Neural cell (in vitro differentiated cells): Measurements from ENCODE around the gene RAB1B. TPM values are rescaled to one million over a fixed set of nuclear protein-coding genes. Genes with fewer than 3 reads are reported as not detected.
"Not testable (repeated sequence)": the region's sequence is repeated elsewhere in the genome, so short reads cannot be mapped to it uniquely, and the experiment has no call there.

Source experiments
- H2AFZ ChIP-seq: fragments of 200-600, 300-800 bp; sonication (generic), shearing (Covaris generic); 2 replicates; pipeline ENCODE4 v1.6.0; 2014; ENCODE audit warnings: low read depth, mild to moderate bottlenecking, antibody characterized with exemption, low read length, moderate library complexity
- H3F3A ChIP-seq: fragments of 200-600 bp; shearing (Covaris generic); 2 replicates; pipeline ENCODE4 v1.6.1; 2016; ENCODE audit warnings: mild to moderate bottlenecking, moderate library complexity, mixed read lengths, antibody characterized with exemption, low read length; ENCODE audit not compliant: insufficient read depth, poor library complexity, severe bottlenecking
- H3K27ac ChIP-seq: fragments of 200-600, 300-800 bp; sonication (generic), shearing (Covaris generic); 2 replicates; pipeline ENCODE4 v1.5.1; 2014; ENCODE audit warnings: mild to moderate bottlenecking, low read length, moderate library complexity
- H3K27me3 ChIP-seq: fragments of 300-800, 200-600 bp; sonication (generic), shearing (Covaris generic); 2 replicates; pipeline ENCODE4 v1.6.0; 2014; ENCODE audit warnings: mild to moderate bottlenecking, low read depth, low read length, moderate library complexity; ENCODE audit not compliant: insufficient read depth
- H3K36me3 ChIP-seq: fragments of 300-800, 200-600 bp; sonication (generic), shearing (Covaris generic); 2 replicates; pipeline ENCODE4 v1.5.1; 2014; ENCODE audit warnings: mild to moderate bottlenecking, antibody characterized with exemption, low read length, moderate library complexity; ENCODE audit not compliant: insufficient read depth
- H3K4me2 ChIP-seq: fragments of 300-800, 200-600 bp; sonication (generic), shearing (Covaris generic); 2 replicates; pipeline ENCODE4 v1.6.0; 2014; ENCODE audit warnings: mild to moderate bottlenecking, low read length
- H3K4me3 ChIP-seq: fragments of 300-800, 200-600 bp; sonication (generic), shearing (Covaris generic); 2 replicates; pipeline ENCODE4 v1.5.1; 2014; ENCODE audit warnings: mild to moderate bottlenecking, low read length, moderate library complexity
- H3K79me2 ChIP-seq: fragments of 200-600 bp; shearing (Covaris generic); replicated peaks from 2 replicates; pipeline ENCODE4 v1.6.0; 2014; ENCODE audit warnings: mild to moderate bottlenecking, low read length, moderate library complexity; ENCODE audit not compliant: insufficient read depth
- H3K9ac ChIP-seq: fragments of 300-800, 200-600 bp; sonication (generic), shearing (Covaris generic); 2 replicates; pipeline ENCODE4 v1.6.1; 2016; ENCODE audit warnings: mild to moderate bottlenecking, low read length, mixed read lengths
- H3K9me2 ChIP-seq: fragments of 200-600 bp; shearing (Covaris generic); 2 replicates; pipeline ENCODE4 v1.6.1; 2016; ENCODE audit warnings: mild to moderate bottlenecking, low read length, mixed read lengths; ENCODE audit not compliant: insufficient read depth
- H3K9me3 ChIP-seq: fragments of 200-600, 300-800 bp; sonication (generic), shearing (Covaris generic); 2 replicates; pipeline ENCODE4 v1.6.1; 2016; ENCODE audit warnings: mild to moderate bottlenecking, mixed run types, low read length, moderate library complexity, mixed read lengths
- H4K20me1 ChIP-seq: fragments of 200-600 bp; shearing (Covaris generic); 2 replicates; pipeline ENCODE4 v1.6.1; 2016; ENCODE audit warnings: mild to moderate bottlenecking, mixed run types; ENCODE audit not compliant: insufficient read depth
- CTCF ChIP-seq: fragments of 450-650 bp; IDR thresholded peaks from 2 replicates; pipeline ENCODE4 v1.5.1; 2014; ENCODE audit warnings: antibody characterized with exemption, mild to moderate bottlenecking, moderate library complexity; ENCODE audit not compliant: poor library complexity, severe bottlenecking
- EP300 ChIP-seq: fragments of 450-650 bp; conservative IDR thresholded peaks from 2 replicates; pipeline ENCODE4 v1.6.1; 2014; ENCODE audit warnings: antibody characterized with exemption, mild to moderate bottlenecking, moderate library complexity; ENCODE audit not compliant: poor library complexity, severe bottlenecking
- EZH2 ChIP-seq: fragments of 200-600, 300-800 bp; shearing (Covaris generic), sonication (generic); IDR thresholded peaks from 2 replicates; pipeline ENCODE4 v1.6.1; 2014; ENCODE audit warnings: antibody characterized with exemption, low read length, borderline replicate concordance, mild to moderate bottlenecking; ENCODE audit not compliant: insufficient read depth, poor library complexity, severe bottlenecking
- MXI1 ChIP-seq: fragments of 450-650 bp; conservative IDR thresholded peaks from 2 replicates; pipeline ENCODE4 v1.6.1; 2014; ENCODE audit warnings: antibody characterized with exemption, mild to moderate bottlenecking; ENCODE audit not compliant: poor library complexity, severe bottlenecking
- POLR2AphosphoS5 ChIP-seq: IDR thresholded peaks from 2 replicates; pipeline ENCODE4 v1.6.1; 2012
- RAD21 ChIP-seq: fragments of 450-650 bp; conservative IDR thresholded peaks from 2 replicates; pipeline ENCODE4 v1.6.1; 2014; ENCODE audit warnings: antibody characterized with exemption, mild to moderate bottlenecking, moderate library complexity
- REST ChIP-seq: IDR thresholded peaks from 2 replicates; pipeline ENCODE4 v1.6.1; 2012; ENCODE audit warnings: borderline replicate concordance
- SMC3 ChIP-seq: fragments of 450-650 bp; conservative IDR thresholded peaks from 2 replicates; pipeline ENCODE4 v1.6.1; 2014; ENCODE audit warnings: antibody characterized with exemption, mild to moderate bottlenecking, moderate library complexity; ENCODE audit not compliant: poor library complexity
- TAF1 ChIP-seq: IDR thresholded peaks from 2 replicates; pipeline ENCODE4 v1.6.1; 2012; ENCODE audit warnings: low read depth
- polyA plus RNA-seq: library from polyadenylated mRNA; depleted of rRNA; stranded (reverse); fragments of >200 nt; gene quantifications from 2 replicates; pipeline ENCODE4 v1.2.3, GENCODE V29; 2014

RAB1B gene
- polyA plus RNA-seq, 1 donor from 2014 or later: 27.2 TPM

GRCh38 chr11:66248903-66249302, 19.5 kb upstream of the RAB1B start:
- Histone ChIP-seq H3K4me2 (no peak overlapping the region), H3K79me2 (no peaks in the 10 kb centered on the region), H3K27ac (no peak overlapping the region), H2AFZ (no peak overlapping the region), H3K27me3 (no peaks in the 10 kb centered on the region), H3K36me3 (no peaks in the 10 kb centered on the region), H3K9ac (no peak overlapping the region), H3K9me3 (no peaks in the 10 kb centered on the region), H4K20me1 (no peaks in the 10 kb centered on the region), H3F3A (no peaks in the 10 kb centered on the region), H3K9me2 (no peaks in the 10 kb centered on the region), H3K4me3 (no peak overlapping the region)
- no peak for TF ChIP-seq EP300
- no peak for TF ChIP-seq MXI1
- no peak for TF ChIP-seq CTCF
- TF ChIP-seq POLR2AphosphoS5: no peak
- TF ChIP-seq RAD21: no peak
- TF ChIP-seq EZH2: no peak

GRCh38 chr11:66251809-66252208, 16.6 kb upstream of the RAB1B start:
- Histone ChIP-seq H4K20me1 (no peaks in the 10 kb centered on the region), H3K9me2 (no peaks in the 10 kb centered on the region), H3K9ac (no peak overlapping the region), H3K79me2 (no peaks in the 10 kb centered on the region), H3K4me2 (no peak overlapping the region), H3F3A (no peaks in the 10 kb centered on the region), H2AFZ (no peak overlapping the region), H3K36me3 (no peaks in the 10 kb centered on the region), H3K4me3 (no peak overlapping the region), H3K27me3 (no peaks in the 10 kb centered on the region), H3K9me3 (no peaks in the 10 kb centered on the region), H3K27ac (no peak overlapping the region)
- TF ChIP-seq POLR2AphosphoS5 (no peak), EP300 (no peak), TAF1 (no peak), EZH2 (no peak), MXI1 (no peak), CTCF (no peak), REST (no peak), SMC3 (no peak), RAD21 (no peak)

- H3K4me2 ChIP-seq, H3F3A ChIP-seq, H3K36me3 ChIP-seq, H3K9me3 ChIP-seq, H3K4me3 ChIP-seq, H3K9me2 ChIP-seq, H2AFZ ChIP-seq, H3K27me3 ChIP-seq, H3K79me2 ChIP-seq, H3K9ac ChIP-seq, H3K27ac ChIP-seq, H4K20me1 ChIP-seq: not testable (repeated sequence)
These were observed 15.4 kb upstream of the RAB1B start for GRCh38 chr11:66253081-66253480.
